Activated T-helper 2 cell treated with anti-CD3 and anti-CD28 coated beads, Interferon-gamma antibody, Interleukin-2, Interleukin-4, amounts not matched to agents 10 μg/mL and 5 μg/mL and 100 μg/mL, durations not matched to agents 14 hours and 24 hours and 36 hours (primary cell): Measurements from ENCODE around the gene EPC2. TPM values are rescaled to one million over a fixed set of nuclear protein-coding genes. Genes with fewer than 3 reads are reported as not detected.
"Not testable (repeated sequence)": the region's sequence is repeated elsewhere in the genome, so short reads cannot be mapped to it uniquely, and the experiment has no call there.

Experiments
- DNase-seq: peaks from one replicate; pipeline ENCODE4 v3.0.0; 2021; ENCODE audit warnings: low spot score
- H3K27ac Mint-ChIP-seq: one replicate; pipeline ENCODE4 v1.8.0; 2021; ENCODE audit warnings: mixed read lengths
- H3K27me3 Mint-ChIP-seq: one replicate; pipeline ENCODE4 v1.8.0; 2021; ENCODE audit warnings: low read depth, mixed read lengths
- H3K36me3 Mint-ChIP-seq: one replicate; pipeline ENCODE4 v1.8.0; 2021; ENCODE audit warnings: low read depth, mixed read lengths
- H3K4me1 Mint-ChIP-seq: one replicate; pipeline ENCODE4 v1.8.0; 2021; ENCODE audit warnings: low read depth, mixed read lengths
- H3K4me3 Mint-ChIP-seq: one replicate; pipeline ENCODE4 v1.8.0; 2021; ENCODE audit warnings: low read depth, mild to moderate bottlenecking, moderate library complexity, mixed read lengths
- H3K9me3 Mint-ChIP-seq: one replicate; pipeline ENCODE4 v1.8.0; 2021; ENCODE audit warnings: mixed read lengths
- intact Hi-C: fragments of 100-400 bp; cut with micrococcal nuclease; formaldehyde crosslinking; loops from one replicate; pipeline ENCODE4 v1.15.1; 2023
- total RNA-seq: library from RNA; stranded (reverse); gene quantifications from 2 replicates; pipeline ENCODE4 v1.2.3, GENCODE V29; 2022

EPC2 gene
- total RNA-seq, 1 donor from 2014 or later, result 25.4 TPM

DNA sequence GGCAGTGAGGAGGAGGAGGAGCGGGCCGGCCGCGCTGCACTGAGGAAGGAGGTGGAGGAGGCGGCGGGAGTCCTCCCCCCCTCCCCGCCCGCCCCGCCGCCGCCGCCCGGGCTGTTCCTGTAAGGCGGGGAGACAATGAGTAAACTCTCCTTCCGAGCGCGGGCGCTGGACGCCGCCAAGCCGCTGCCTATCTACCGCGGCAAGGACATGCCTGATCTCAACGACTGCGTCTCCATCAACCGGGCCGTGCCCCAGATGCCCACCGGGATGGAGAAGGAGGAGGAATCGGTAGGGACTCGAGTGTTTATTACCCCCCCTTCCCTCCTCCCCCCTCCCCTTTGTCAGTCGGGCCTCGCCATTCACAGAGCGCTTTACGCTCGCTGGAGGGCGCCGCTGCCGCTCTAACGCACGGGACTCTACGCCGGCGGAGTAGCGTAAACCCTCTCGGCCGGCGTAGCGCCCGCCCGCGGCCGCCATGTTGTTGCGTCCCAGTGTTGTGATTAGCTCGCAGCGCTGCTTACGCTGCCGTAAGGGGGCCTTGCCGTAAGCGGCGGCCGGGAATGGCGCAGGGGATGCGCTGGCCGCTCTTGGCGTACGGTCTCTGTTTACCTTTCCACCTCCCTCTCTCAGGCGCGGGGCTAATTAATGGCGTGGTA is 460 bp downstream of the EPC2 start:
- peaks cover 6% of the 10 kb centered on the region for H3K27me3 Mint-ChIP-seq
- H3K36me3 Mint-ChIP-seq, result peaks cover 11% of the 10 kb centered on the region
- intact Hi-C loops, result loop anchor here (1.0 to 10.0 kb wide), 7 partner anchors 14 to 708 kb away; partner anchors contain the start of genes KIF5C and ORC4

GRCh38 chr2:148645539-148646230 is 1.1 kb downstream of the EPC2 start:
- no peaks in the 10 kb centered on the region for H3K9me3 Mint-ChIP-seq
- DNase-seq, result peak; percentile 69
- H3K27me3 Mint-ChIP-seq, result peaks cover 6% of the 10 kb centered on the region
- H3K27ac Mint-ChIP-seq, result peak overlapping the region; percentile 84
- intact Hi-C loops, result loop anchor here (1.0 to 10.0 kb wide), 5 partner anchors 14 to 708 kb away; partner anchors contain the start of genes KIF5C and ORC4
- H3K4me1 Mint-ChIP-seq, result peaks cover 39% of the 10 kb centered on the region
- peaks cover 11% of the 10 kb centered on the region for H3K36me3 Mint-ChIP-seq
- peak overlapping the region; percentile 95 for H3K4me3 Mint-ChIP-seq

More for the DNA sequence above, 460 bp downstream of the EPC2 start:
- Mint-ChIP-seq H3K27ac (peak overlapping the region; percentile 81), H3K4me3 (peak overlapping the region; percentile 95), H3K9me3 (no peaks in the 10 kb centered on the region), H3K4me1 (peaks cover 33% of the 10 kb centered on the region)
- DNase-seq, result peak; percentile 89

GRCh38 chr2:148646231-148646559 is 1.6 kb downstream of the EPC2 start:
- H3K9me3 Mint-ChIP-seq, result no peaks in the 10 kb centered on the region
- peak overlapping the region; percentile 84 for H3K27ac Mint-ChIP-seq
- peaks cover 11% of the 10 kb centered on the region for H3K36me3 Mint-ChIP-seq
- H3K4me1 Mint-ChIP-seq, result peaks cover 43% of the 10 kb centered on the region
- peaks cover 3% of the 10 kb centered on the region for H3K27me3 Mint-ChIP-seq
- H3K4me3 Mint-ChIP-seq, result peak overlapping the region; percentile 95
- DNase-seq, result no peak
- intact Hi-C loops, result loop anchor here (5.0 to 10.0 kb wide), 2 partner anchors 349 to 709 kb away; no protein-coding TSS in a partner anchor

- H3K4me1 Mint-ChIP-seq, result peaks cover 55% of the 10 kb centered on the region
- H3K4me3 Mint-ChIP-seq, H3K27ac Mint-ChIP-seq: not testable (repeated sequence)
These were observed 3.2 kb downstream of the EPC2 start for GRCh38 chr2:148647711-148648110.

GRCh38 chr2:148649936-148650335 is 5.4 kb downstream of the EPC2 start:
- Mint-ChIP-seq H3K4me1 (peaks cover 61% of the 10 kb centered on the region), H3K4me3 (no peak overlapping the region), H3K27me3 (no peaks in the 10 kb centered on the region), H3K36me3 (peaks cover 11% of the 10 kb centered on the region), H3K27ac (no peak overlapping the region), H3K9me3 (no peaks in the 10 kb centered on the region)
- intact Hi-C loops, result loop anchor here (5.0 to 10.0 kb wide), 2 partner anchors 345 to 713 kb away; no protein-coding TSS in a partner anchor
- DNase-seq, result no peak

More at GRCh38 chr2:148647711-148648110, 3.2 kb downstream of the EPC2 start:
- intact Hi-C loops, result loop anchor here (5.0 to 10.0 kb wide), 2 partner anchors 347 to 710 kb away; no protein-coding TSS in a partner anchor
- not testable (repeated sequence) for DNase-seq, H3K9me3 Mint-ChIP-seq, H3K27me3 Mint-ChIP-seq
- H3K36me3 Mint-ChIP-seq, result peaks cover 11% of the 10 kb centered on the region

- no peak overlapping the region for H3K4me3 Mint-ChIP-seq
- H3K27me3 Mint-ChIP-seq, result no peaks in the 10 kb centered on the region
- H3K27ac Mint-ChIP-seq, result no peak overlapping the region
- peaks cover 11% of the 10 kb centered on the region for H3K36me3 Mint-ChIP-seq
- intact Hi-C loops, result no loop called here
- H3K9me3 Mint-ChIP-seq, result no peaks in the 10 kb centered on the region
- peaks cover 66% of the 10 kb centered on the region for H3K4me1 Mint-ChIP-seq
- DNase-seq, result no peak
These were observed 6.3 kb downstream of the EPC2 start for GRCh38 chr2:148650881-148651280.

DNA sequence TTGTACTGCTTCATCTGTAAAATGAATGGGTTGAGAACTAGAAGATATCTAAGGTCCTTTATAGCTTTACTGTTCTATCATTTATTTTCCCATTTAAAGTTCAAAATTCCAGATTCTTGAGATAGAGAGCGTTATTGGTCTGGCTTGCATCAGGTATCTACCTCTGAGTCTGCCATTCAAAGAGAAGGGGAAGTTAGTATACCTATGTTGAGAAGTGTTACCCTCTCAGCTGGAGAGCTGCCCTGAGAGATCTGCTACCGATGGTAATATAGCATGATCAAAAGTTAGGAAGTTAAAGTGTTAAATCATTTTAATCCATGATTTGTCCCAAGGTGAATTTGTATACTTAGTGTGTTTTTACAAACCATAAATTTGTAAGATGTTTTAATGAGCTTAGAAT is 7.4 kb downstream of the EPC2 start:
- peaks cover 74% of the 10 kb centered on the region for H3K4me1 Mint-ChIP-seq
- no peak overlapping the region for H3K27ac Mint-ChIP-seq
- peaks cover 8% of the 10 kb centered on the region for H3K36me3 Mint-ChIP-seq
- DNase-seq, result no peak
- no peak overlapping the region for H3K4me3 Mint-ChIP-seq
- no peaks in the 10 kb centered on the region for H3K9me3 Mint-ChIP-seq
- no peaks in the 10 kb centered on the region for H3K27me3 Mint-ChIP-seq
- intact Hi-C loops, result no loop called here

- no peaks in the 10 kb centered on the region for H3K9me3 Mint-ChIP-seq
- H3K4me1 Mint-ChIP-seq, result peaks cover 84% of the 10 kb centered on the region
These were observed 8.9 kb downstream of the EPC2 start for GRCh38 chr2:148653437-148653836.

DNA sequence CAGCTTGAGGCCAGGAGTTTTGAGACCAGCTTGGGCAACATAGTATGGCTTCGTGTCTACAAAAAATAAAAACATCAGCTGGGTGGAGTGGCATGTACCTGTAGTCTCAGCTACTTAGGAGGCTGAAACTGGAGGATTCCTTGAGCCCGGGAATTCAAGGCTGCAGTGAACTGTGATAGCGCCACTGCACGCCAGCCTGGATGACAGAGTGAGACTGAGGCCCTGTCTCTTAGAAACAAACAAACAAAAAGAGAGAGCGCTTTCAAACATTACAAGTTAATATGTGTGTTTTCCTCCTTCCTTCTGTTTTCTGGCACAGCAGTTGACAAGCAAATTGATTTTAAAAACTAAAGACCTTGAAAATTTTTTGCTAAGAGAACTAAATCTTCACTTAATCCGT is 9.9 kb downstream of the EPC2 start:
- Mint-ChIP-seq H3K36me3 (no peaks in the 10 kb centered on the region), H3K9me3 (no peaks in the 10 kb centered on the region), H3K4me3 (no peak overlapping the region), H3K27ac (no peak overlapping the region), H3K27me3 (no peaks in the 10 kb centered on the region), H3K4me1 (peaks cover 83% of the 10 kb centered on the region)
- intact Hi-C loops, result no loop called here
- DNase-seq, result no peak

More at GRCh38 chr2:148653437-148653836, 8.9 kb downstream of the EPC2 start:
- Mint-ChIP-seq H3K4me3 (no peak overlapping the region), H3K27ac (no peak overlapping the region), H3K36me3 (peaks cover 4% of the 10 kb centered on the region), H3K27me3 (no peaks in the 10 kb centered on the region)
- no peak for DNase-seq
- intact Hi-C loops, result no loop called here

DNA sequence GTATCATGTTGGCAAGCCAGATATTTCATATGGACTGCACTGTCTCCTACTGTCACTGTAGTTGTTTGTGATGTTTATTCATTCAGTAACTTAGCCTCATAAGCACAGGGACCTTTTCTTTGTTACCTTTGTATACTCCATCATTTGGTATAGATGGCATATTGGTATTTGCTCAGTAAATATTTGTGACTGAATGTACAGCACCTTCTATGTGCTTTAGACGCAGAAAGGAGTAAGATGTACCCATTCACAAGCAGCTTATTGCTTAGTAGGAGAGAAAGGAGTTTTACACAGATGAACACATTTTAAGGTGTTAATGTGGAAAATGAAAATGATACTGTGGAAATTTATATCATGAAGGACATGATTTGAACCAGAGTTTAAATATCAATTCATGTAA is 12.0 kb downstream of the EPC2 start:
- no peak for DNase-seq
- Mint-ChIP-seq H3K4me1 (peaks cover 82% of the 10 kb centered on the region), H3K36me3 (peaks cover 3% of the 10 kb centered on the region), H3K27me3 (no peaks in the 10 kb centered on the region), H3K9me3 (no peaks in the 10 kb centered on the region), H3K27ac (no peak overlapping the region), H3K4me3 (no peak overlapping the region)
- intact Hi-C loops, result no loop called here

DNA sequence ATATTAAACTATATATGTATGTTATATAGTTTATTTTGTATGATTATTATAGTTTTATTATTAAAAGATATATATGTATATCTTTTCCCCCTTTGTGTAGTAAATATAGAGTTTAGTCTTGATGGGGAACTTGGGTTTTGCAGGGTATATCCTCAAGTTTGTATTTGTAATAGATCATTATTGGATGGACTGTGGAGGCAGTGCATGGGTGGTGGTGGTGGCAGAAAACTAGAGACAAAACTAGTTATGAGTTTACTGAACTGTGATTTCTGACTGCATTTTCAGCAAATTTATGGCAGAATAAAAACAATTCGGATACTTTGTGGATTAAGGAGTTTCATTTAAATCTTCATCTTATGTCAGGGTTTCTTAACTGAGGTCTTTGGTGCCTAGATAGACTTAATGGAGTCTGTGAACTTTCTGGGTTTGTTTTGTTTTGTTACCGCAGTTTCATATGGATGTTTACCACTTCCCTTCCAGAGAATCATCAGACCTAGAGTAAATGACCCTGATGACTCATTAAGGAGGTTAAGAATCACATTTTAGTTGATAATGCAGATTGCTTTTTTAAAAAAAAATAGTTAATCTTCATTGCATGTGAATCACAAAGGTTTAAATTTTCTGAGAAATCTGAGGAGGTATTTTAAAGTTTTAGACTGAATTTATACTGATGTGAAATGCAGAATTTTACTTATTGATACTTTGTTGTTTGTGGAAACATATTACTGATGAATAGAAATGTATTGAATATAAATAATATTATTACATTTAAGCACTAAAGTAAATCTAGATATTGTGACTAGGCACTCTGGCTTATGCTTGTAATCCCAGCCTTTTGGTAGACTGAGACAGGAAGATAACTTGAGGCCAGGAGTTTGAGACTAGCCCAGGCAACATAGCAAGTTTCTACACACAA is 14.5 kb downstream of the EPC2 start:
- Mint-ChIP-seq H3K36me3 (peaks cover 13% of the 10 kb centered on the region), H3K9me3 (no peaks in the 10 kb centered on the region), H3K27ac (peak overlapping the region; percentile 70), H3K4me3 (peak overlapping the region; percentile 40), H3K4me1 (peaks cover 60% of the 10 kb centered on the region), H3K27me3 (no peaks in the 10 kb centered on the region)
- intact Hi-C loops, result loop anchor here (1.0 kb wide), 4 partner anchors 14 to 154 kb away; no protein-coding TSS in a partner anchor
- no peak for DNase-seq

DNA sequence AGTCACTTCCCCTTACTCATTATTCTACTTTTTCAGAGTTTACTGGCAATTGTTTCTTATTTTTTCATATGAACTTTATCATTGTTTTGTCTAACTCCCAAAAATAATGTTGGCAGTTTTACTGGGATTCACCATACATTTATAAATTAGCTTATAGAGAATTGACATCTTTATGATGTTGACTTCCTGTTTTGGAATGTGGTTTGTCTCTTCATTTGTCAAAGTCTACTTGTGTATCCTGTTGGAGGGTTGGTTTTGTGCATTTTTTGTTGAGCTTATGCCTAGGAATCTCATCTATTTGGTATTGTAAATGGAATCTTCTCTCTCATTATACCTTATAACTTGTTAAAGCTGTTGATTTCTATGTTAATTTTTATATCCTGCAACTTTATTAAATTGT is 16.4 kb downstream of the EPC2 start:
- intact Hi-C loops, result no loop called here
- H3K27me3 Mint-ChIP-seq, result no peaks in the 10 kb centered on the region
- no peak overlapping the region for H3K27ac Mint-ChIP-seq
- DNase-seq, result no peak
- no peak overlapping the region for H3K4me3 Mint-ChIP-seq
- H3K4me1 Mint-ChIP-seq, result peaks cover 53% of the 10 kb centered on the region
- peaks cover 18% of the 10 kb centered on the region for H3K36me3 Mint-ChIP-seq
- no peaks in the 10 kb centered on the region for H3K9me3 Mint-ChIP-seq
